Measurements from ENCODE around the gene PCSK7.
"Not testable (repeated sequence)": the region's sequence is repeated elsewhere in the genome, so short reads cannot be mapped to it uniquely, and the experiment has no call there.

GRCh38 chr11:117264624-117265323 is 32.9 kb upstream of the PCSK7 start:
- TF ChIP-seq CTCF (IDR thresholded peaks at IDR 0.05; ENCODE audit: low read depth, low read length, missing input control); JUND (IDR thresholded peaks at IDR 0.05); TAF1 (conservative IDR thresholded peaks at IDR 0.05): not testable (repeated sequence)
